ENCODE results near the gene IL23R.

The IL23R gene

GRCh38 chr1:67217938-67218337 lies 51.7 kb downstream of the IL23R start:
- Histone ChIP-seq H3F3A (ENCODE audit: insufficient read depth) (no peaks in the 10 kb centered on the region), H3K4me3 (ENCODE audit: insufficient read depth, low read length, poor library complexity, severe bottlenecking) (no peak overlapping the region), H3K9ac (ENCODE audit: low read length) (no peak overlapping the region), H2AFZ (ENCODE audit: low read depth, low read length, severe bottlenecking) (no peak overlapping the region), H3K79me2 (ENCODE audit: insufficient read depth, low read length) (no peaks in the 10 kb centered on the region), H4K20me1 (ENCODE audit: low read depth, low read length) (no peaks in the 10 kb centered on the region), H3K27me3 (ENCODE audit: low read length) (no peaks in the 10 kb centered on the region), H3K9me2 (replicated peaks; ENCODE audit: insufficient read depth, low read length) (no peaks in the 10 kb centered on the region), H3K36me3 (ENCODE audit: low read length) (no peaks in the 10 kb centered on the region), H3K9me3 (ENCODE audit: insufficient read depth, low read length) (no peaks in the 10 kb centered on the region), H3K27ac (ENCODE audit: low read depth, low read length) (no peak overlapping the region), H3K4me2 (ENCODE audit: low read depth, low read length, poor library complexity, severe bottlenecking) (no peak overlapping the region)
- TF ChIP-seq EZH2phosphoT487 (conservative IDR thresholded peaks at IDR 0.05; ENCODE audit: low read length) (no peak), CTCF (IDR thresholded peaks at IDR 0.05; ENCODE audit: insufficient read depth, low read length, poor library complexity, severe bottlenecking) (no peak)

- TF ChIP-seq EZH2phosphoT487 (conservative IDR thresholded peaks at IDR 0.05; ENCODE audit: low read length) (no peak), CTCF (IDR thresholded peaks at IDR 0.05; ENCODE audit: insufficient read depth, low read length, poor library complexity, severe bottlenecking) (no peak)
- H3K36me3 ChIP-seq (ENCODE audit: low read length), result no peaks in the 10 kb centered on the region
- H4K20me1 ChIP-seq (ENCODE audit: low read depth, low read length), result no peaks in the 10 kb centered on the region
- no peak overlapping the region for H3K4me3 ChIP-seq (ENCODE audit: insufficient read depth, low read length, poor library complexity, severe bottlenecking)
- H3K27me3 ChIP-seq (ENCODE audit: low read length), result no peaks in the 10 kb centered on the region
- H3K27ac ChIP-seq (ENCODE audit: low read depth, low read length), result no peak overlapping the region
- H2AFZ ChIP-seq (ENCODE audit: low read depth, low read length, severe bottlenecking), result no peak overlapping the region
- no peaks in the 10 kb centered on the region for H3K9me2 ChIP-seq (replicated peaks; ENCODE audit: insufficient read depth, low read length)
- H3K9ac ChIP-seq (ENCODE audit: low read length), result no peak overlapping the region
- no peak overlapping the region for H3K4me2 ChIP-seq (ENCODE audit: low read depth, low read length, poor library complexity, severe bottlenecking)
- no peaks in the 10 kb centered on the region for H3K9me3 ChIP-seq (ENCODE audit: insufficient read depth, low read length)
- H3F3A ChIP-seq (ENCODE audit: insufficient read depth), result no peaks in the 10 kb centered on the region
- no peaks in the 10 kb centered on the region for H3K79me2 ChIP-seq (ENCODE audit: insufficient read depth, low read length)
These were observed 58.6 kb downstream of the IL23R start for GRCh38 chr1:67224856-67225255.

- Histone ChIP-seq H3K27me3 (ENCODE audit: low read length) (no peaks in the 10 kb centered on the region), H3K4me2 (ENCODE audit: low read depth, low read length, poor library complexity, severe bottlenecking) (no peak overlapping the region), H3K9ac (ENCODE audit: low read length) (no peak overlapping the region), H3F3A (ENCODE audit: insufficient read depth) (no peaks in the 10 kb centered on the region), H2AFZ (ENCODE audit: low read depth, low read length, severe bottlenecking) (no peak overlapping the region), H3K9me3 (ENCODE audit: insufficient read depth, low read length) (no peaks in the 10 kb centered on the region), H3K9me2 (replicated peaks; ENCODE audit: insufficient read depth, low read length) (no peaks in the 10 kb centered on the region), H4K20me1 (ENCODE audit: low read depth, low read length) (no peaks in the 10 kb centered on the region), H3K36me3 (ENCODE audit: low read length) (no peaks in the 10 kb centered on the region), H3K4me3 (ENCODE audit: insufficient read depth, low read length, poor library complexity, severe bottlenecking) (no peak overlapping the region), H3K27ac (ENCODE audit: low read depth, low read length) (no peak overlapping the region), H3K79me2 (ENCODE audit: insufficient read depth, low read length) (no peaks in the 10 kb centered on the region)
- TF ChIP-seq CTCF (IDR thresholded peaks at IDR 0.05; ENCODE audit: insufficient read depth, low read length, poor library complexity, severe bottlenecking), result no peak
- TF ChIP-seq EZH2phosphoT487 (conservative IDR thresholded peaks at IDR 0.05; ENCODE audit: low read length), result no peak
These were observed 60.4 kb downstream of the IL23R start for GRCh38 chr1:67226688-67227087.

All from SU-DHL-6 (cell line).